IPS-20b (cell line): Measurements from ENCODE around the gene FLNC.

Experiments
- H3K27ac ChIP-seq: one replicate; pipeline ENCODE4 v1.5.1; 2013; ENCODE audit warnings: low read length
- H3K27me3 ChIP-seq: 2 replicates; pipeline ENCODE4 v1.6.1; 2013; ENCODE audit warnings: mild to moderate bottlenecking, low read length, inconsistent platforms; ENCODE audit not compliant: insufficient read depth
- H3K36me3 ChIP-seq: 2 replicates; pipeline ENCODE4 v1.6.1; 2013; ENCODE audit warnings: low read depth, mild to moderate bottlenecking, inconsistent platforms, low read length, moderate library complexity; ENCODE audit not compliant: insufficient read depth
- H3K4me1 ChIP-seq: 2 replicates; pipeline ENCODE4 v1.6.1; 2013; ENCODE audit warnings: mild to moderate bottlenecking, control low read depth, inconsistent platforms, low read length, moderate library complexity; ENCODE audit not compliant: insufficient read depth
- H3K4me3 ChIP-seq: 2 replicates; pipeline ENCODE4 v1.5.1; 2013; ENCODE audit warnings: mild to moderate bottlenecking, low read length, inconsistent platforms
- H3K9ac ChIP-seq: 2 replicates; pipeline ENCODE4 v1.6.1; 2013; ENCODE audit warnings: low read depth, mild to moderate bottlenecking, inconsistent platforms, low read length, moderate library complexity
- H3K9me3 ChIP-seq: 2 replicates; pipeline ENCODE4 v1.6.1; 2013; ENCODE audit warnings: mild to moderate bottlenecking, low read depth, low read length, inconsistent platforms; ENCODE audit not compliant: insufficient read depth

The FLNC gene

GRCh38 chr7:128821724-128822123 lies 8.5 kb upstream of the FLNC start:
- H3K36me3 ChIP-seq: no peaks in the 10 kb centered on the region
- no peaks in the 10 kb centered on the region for H3K27me3 ChIP-seq
- no peak overlapping the region for H3K4me3 ChIP-seq
- no peak overlapping the region for H3K27ac ChIP-seq
- H3K9me3 ChIP-seq: no peaks in the 10 kb centered on the region
- no peaks in the 10 kb centered on the region for H3K4me1 ChIP-seq
- H3K9ac ChIP-seq: no peak overlapping the region

- Histone ChIP-seq H3K27me3 (peaks cover 28% of the 10 kb centered on the region), H3K4me1 (peaks cover 7% of the 10 kb centered on the region), H3K4me3 (no peak overlapping the region), H3K36me3 (no peaks in the 10 kb centered on the region), H3K9me3 (no peaks in the 10 kb centered on the region), H3K27ac (no peak overlapping the region), H3K9ac (no peak overlapping the region)
These were observed 3.7 kb upstream of the FLNC start for GRCh38 chr7:128826512-128826911.

GRCh38 chr7:128826916-128827247 lies 3.3 kb upstream of the FLNC start:
- Histone ChIP-seq H3K9ac (no peak overlapping the region), H3K36me3 (no peaks in the 10 kb centered on the region), H3K4me3 (no peak overlapping the region), H3K4me1 (peaks cover 7% of the 10 kb centered on the region), H3K27me3 (peaks cover 31% of the 10 kb centered on the region), H3K9me3 (no peaks in the 10 kb centered on the region), H3K27ac (no peak overlapping the region)

GRCh38 chr7:128827248-128827958 lies 2.8 kb upstream of the FLNC start:
- H3K36me3 ChIP-seq: no peaks in the 10 kb centered on the region
- H3K27ac ChIP-seq: no peak overlapping the region
- H3K27me3 ChIP-seq: peaks cover 35% of the 10 kb centered on the region
- peaks cover 7% of the 10 kb centered on the region for H3K4me1 ChIP-seq
- no peaks in the 10 kb centered on the region for H3K9me3 ChIP-seq
- no peak overlapping the region for H3K9ac ChIP-seq
- H3K4me3 ChIP-seq: no peak overlapping the region

GRCh38 chr7:128827971-128828711 lies 2.1 kb upstream of the FLNC start:
- no peak overlapping the region for H3K27ac ChIP-seq
- no peaks in the 10 kb centered on the region for H3K36me3 ChIP-seq
- peaks cover 12% of the 10 kb centered on the region for H3K4me1 ChIP-seq
- no peaks in the 10 kb centered on the region for H3K9me3 ChIP-seq
- H3K27me3 ChIP-seq: peaks cover 42% of the 10 kb centered on the region
- H3K4me3 ChIP-seq: no peak overlapping the region
- no peak overlapping the region for H3K9ac ChIP-seq

GRCh38 chr7:128829391-128830166 lies 627 bp upstream of the FLNC start:
- Histone ChIP-seq H3K36me3 (no peaks in the 10 kb centered on the region), H3K4me3 (peak overlapping the region; percentile 37; the same call in 1 of the 2 replicates), H3K27ac (no peak overlapping the region), H3K9ac (no peak overlapping the region), H3K4me1 (peaks cover 21% of the 10 kb centered on the region), H3K27me3 (peaks cover 42% of the 10 kb centered on the region), H3K9me3 (no peaks in the 10 kb centered on the region)

- H3K27me3 ChIP-seq: peaks cover 42% of the 10 kb centered on the region
- no peak overlapping the region for H3K27ac ChIP-seq
- peak overlapping the region; percentile 58 for H3K9ac ChIP-seq
- H3K4me3 ChIP-seq: peak overlapping the region; percentile 63
- peaks cover 21% of the 10 kb centered on the region for H3K4me1 ChIP-seq
- H3K9me3 ChIP-seq: no peaks in the 10 kb centered on the region
- H3K36me3 ChIP-seq: no peaks in the 10 kb centered on the region
These were observed 1.2 kb downstream of the FLNC start for GRCh38 chr7:128831178-128831993.

GRCh38 chr7:128831994-128832879 lies 2.0 kb downstream of the FLNC start:
- Histone ChIP-seq H3K9me3 (no peaks in the 10 kb centered on the region), H3K9ac (peak overlapping the region; percentile 58; the same call in 1 of the 2 replicates), H3K36me3 (no peaks in the 10 kb centered on the region), H3K4me3 (peak overlapping the region; percentile 63), H3K27me3 (peaks cover 42% of the 10 kb centered on the region), H3K27ac (no peak overlapping the region), H3K4me1 (peaks cover 21% of the 10 kb centered on the region)

- Histone ChIP-seq H3K4me1 (peaks cover 20% of the 10 kb centered on the region), H3K9ac (peak overlapping the region; percentile 52; the same call in 1 of the 2 replicates), H3K4me3 (peak overlapping the region; percentile 63), H3K27me3 (peaks cover 41% of the 10 kb centered on the region), H3K27ac (no peak overlapping the region), H3K36me3 (no peaks in the 10 kb centered on the region), H3K9me3 (no peaks in the 10 kb centered on the region)
These were observed 2.6 kb downstream of the FLNC start for GRCh38 chr7:128832880-128833147.

GRCh38 chr7:128833148-128833945 lies 3.1 kb downstream of the FLNC start:
- Histone ChIP-seq H3K36me3 (no peaks in the 10 kb centered on the region), H3K27me3 (peaks cover 38% of the 10 kb centered on the region), H3K4me1 (peaks cover 16% of the 10 kb centered on the region), H3K9me3 (no peaks in the 10 kb centered on the region), H3K4me3 (peak overlapping the region; percentile 63), H3K27ac (no peak overlapping the region), H3K9ac (peak overlapping the region; percentile 52; the same call in 1 of the 2 replicates)
